H9 (cell line): Measurements from ENCODE around the gene RASSF8. TPM values are rescaled to one million over a fixed set of nuclear protein-coding genes. Genes with fewer than 3 reads are reported as not detected.

Experiments used
- DNase-seq: peaks from one replicate; pipeline ENCODE4 v3.0.0-alpha.2; 2017
- H2AFZ ChIP-seq: one replicate; pipeline ENCODE4 v1.6.1; 2013; ENCODE audit warnings: mild to moderate bottlenecking, low read length, control low read depth, moderate library complexity
- H2AK5ac ChIP-seq: 2 replicates; pipeline ENCODE4 v1.6.1; 2013; ENCODE audit warnings: low read length, control low read depth, mixed read lengths; ENCODE audit not compliant: insufficient read length
- H2BK120ac ChIP-seq: one replicate; pipeline ENCODE4 v1.6.1; 2013; ENCODE audit warnings: low read depth, mild to moderate bottlenecking, low read length, control low read depth, inconsistent platforms; ENCODE audit not compliant: poor library complexity, severe bottlenecking
- H2BK12ac ChIP-seq: 2 replicates; pipeline ENCODE4 v1.6.1; 2013; ENCODE audit warnings: low read length, control low read depth, mixed read lengths, low read depth; ENCODE audit not compliant: insufficient read length
- H2BK15ac ChIP-seq: 2 replicates; pipeline ENCODE4 v1.6.1; 2013; ENCODE audit warnings: low read depth, low read length, control low read depth
- H2BK20ac ChIP-seq: one replicate; pipeline ENCODE4 v1.6.1; 2013; ENCODE audit warnings: low read depth, mild to moderate bottlenecking, low read length, control low read depth, inconsistent platforms; ENCODE audit not compliant: poor library complexity, severe bottlenecking
- H2BK5ac ChIP-seq: 2 replicates; pipeline ENCODE4 v1.6.1; 2013; ENCODE audit warnings: low read length, control low read depth, mixed read lengths; ENCODE audit not compliant: insufficient read length
- H3K14ac ChIP-seq: 2 replicates; pipeline ENCODE4 v1.6.1; 2013; ENCODE audit warnings: low read length, control low read depth; ENCODE audit not compliant: insufficient read depth
- H3K18ac ChIP-seq: 2 replicates; pipeline ENCODE4 v1.6.1; 2013; ENCODE audit warnings: low read depth, mild to moderate bottlenecking, mixed read lengths, low read length, control low read depth; ENCODE audit not compliant: insufficient read length
- H3K23ac ChIP-seq: 2 replicates; pipeline ENCODE4 v1.6.1; 2013; ENCODE audit warnings: low read length, control low read depth, mixed read lengths, low read depth; ENCODE audit not compliant: insufficient read length
- H3K23me2 ChIP-seq: 2 replicates; pipeline ENCODE4 v1.6.1; 2013; ENCODE audit warnings: low read depth, mild to moderate bottlenecking, mixed read lengths, low read length, control low read depth; ENCODE audit not compliant: insufficient read length, poor library complexity, severe bottlenecking
- H3K27ac ChIP-seq: 2 replicates; pipeline ENCODE4 v1.5.1; 2013; ENCODE audit warnings: low read length, control low read depth, mixed read lengths, low read depth; ENCODE audit not compliant: insufficient read length
- H3K27me3 ChIP-seq: 2 replicates; pipeline ENCODE4 v1.6.1; 2013; ENCODE audit warnings: low read length, control low read depth, inconsistent platforms; ENCODE audit not compliant: insufficient read depth
- H3K4ac ChIP-seq: 2 replicates; pipeline ENCODE4 v1.6.1; 2013; ENCODE audit warnings: low read depth, mild to moderate bottlenecking, control low read depth, inconsistent platforms, low read length, moderate library complexity
- H3K4me1 ChIP-seq: 2 replicates; pipeline ENCODE4 v1.6.1; 2013; ENCODE audit warnings: low read length, control low read depth, inconsistent platforms; ENCODE audit not compliant: insufficient read depth
- H3K4me2 ChIP-seq: 2 replicates; pipeline ENCODE4 v1.6.1; 2013; ENCODE audit warnings: low read length, control low read depth, mixed read lengths; ENCODE audit not compliant: insufficient read length, insufficient read depth
- H3K56ac ChIP-seq: 2 replicates; pipeline ENCODE4 v1.6.1; 2013; ENCODE audit warnings: low read depth, mild to moderate bottlenecking, mixed read lengths, low read length, control low read depth; ENCODE audit not compliant: insufficient read length
- H3K79me1 ChIP-seq: 2 replicates; pipeline ENCODE4 v1.6.1; 2013; ENCODE audit warnings: low read depth, mild to moderate bottlenecking, moderate library complexity, low read length, control low read depth, inconsistent platforms; ENCODE audit not compliant: insufficient read depth, poor library complexity, severe bottlenecking
- H3K79me2 ChIP-seq: 2 replicates; pipeline ENCODE4 v1.6.1; 2013; ENCODE audit warnings: low read length, control low read depth, inconsistent platforms; ENCODE audit not compliant: insufficient read depth
- H3K9ac ChIP-seq: 2 replicates; pipeline ENCODE4 v1.6.1; 2013; ENCODE audit warnings: low read length, control low read depth, mixed read lengths; ENCODE audit not compliant: insufficient read length; ENCODE audit errors: extremely low read depth
- H3K9me3 ChIP-seq: one replicate; pipeline ENCODE4 v1.6.1; 2013; ENCODE audit warnings: low read depth, low read length, inconsistent platforms; ENCODE audit not compliant: control insufficient read depth
- H3T11ph ChIP-seq: one replicate; pipeline ENCODE4 v1.6.1; 2013; ENCODE audit warnings: mild to moderate bottlenecking, low read length, control low read depth, inconsistent platforms
- H4K20me1 ChIP-seq: one replicate; pipeline ENCODE4 v1.6.1; 2013; ENCODE audit not compliant: control insufficient read depth, insufficient read length, insufficient read depth
- H4K5ac ChIP-seq: 2 replicates; pipeline ENCODE4 v1.6.1; 2013; ENCODE audit warnings: low read depth, mild to moderate bottlenecking, mixed read lengths, low read length, control low read depth; ENCODE audit not compliant: insufficient read length
- H4K8ac ChIP-seq: replicated peaks from 2 replicates; pipeline ENCODE4 v1.6.1; 2013; ENCODE audit warnings: low read length, control low read depth, mixed read lengths, low read depth; ENCODE audit not compliant: insufficient read length
- H4K91ac ChIP-seq: 2 replicates; pipeline ENCODE4 v1.6.1; 2013; ENCODE audit warnings: low read depth, mild to moderate bottlenecking, moderate library complexity, mixed read lengths, low read length, control low read depth; ENCODE audit not compliant: insufficient read length
- H3K27ac Mint-ChIP-seq, 3 experiments: 2 replicates in 2 of 3; 3 replicates in 1 of 3; pipeline ENCODE4 v1.8.0; 2020 to 2021; ENCODE audit warnings: mixed read lengths in 3 of 3, mild to moderate bottlenecking in 1 of 3, moderate library complexity in 1 of 3
- H3K27me3 Mint-ChIP-seq: 2 replicates; pipeline ENCODE4 v1.8.0; 2021; ENCODE audit warnings: low read depth, mild to moderate bottlenecking, moderate library complexity, mixed read lengths
- H3K36me3 Mint-ChIP-seq, 3 experiments: 2 replicates in 2 of 3; 3 replicates in 1 of 3; pipeline ENCODE4 v1.8.0; 2020 to 2021; ENCODE audit warnings: low read depth in 3 of 3, mixed read lengths in 3 of 3; ENCODE audit not compliant: insufficient read depth in 1 of 3
- H3K4me1 Mint-ChIP-seq, 2 experiments: 2 replicates each; pipeline ENCODE4 v1.8.0; 2020; ENCODE audit warnings: mixed read lengths in 2 of 2
- H3K4me3 Mint-ChIP-seq, 2 experiments: 2 replicates in 1 of 2; 3 replicates in 1 of 2; pipeline ENCODE4 v1.8.0; 2020 to 2021; ENCODE audit warnings: mild to moderate bottlenecking in 2 of 2, mixed read lengths in 2 of 2, moderate library complexity in 1 of 2
- H3K9me3 Mint-ChIP-seq, 2 experiments: 2 replicates in 1 of 2; 3 replicates in 1 of 2; pipeline ENCODE4 v1.8.0; 2020; ENCODE audit warnings: mild to moderate bottlenecking in 2 of 2, mixed read lengths in 2 of 2, moderate library complexity in 1 of 2
- CTCF ChIP-seq: fragments of 200-600 bp; sonication (generic); conservative IDR thresholded peaks from 3 replicates; pipeline ENCODE4 v1.8.0; 2021; ENCODE audit warnings: antibody characterized with exemption, mild to moderate bottlenecking
- WGBS: extraction: QIAGEN DNeasy Blood & Tissue Kit; methylation state at CpG from one replicate; pipeline ENCODE4 v1.1.7; 2013; ENCODE audit warnings: missing lambda C conversion rate, low lambda C conversion rate, mixed read lengths; ENCODE audit not compliant: insufficient read length; ENCODE audit errors: extremely low coverage; 5-methylcytosine and 5-hydroxymethylcytosine counted together
- total RNA-seq: library from RNA; stranded (reverse); gene quantifications from 2 replicates; pipeline ENCODE4 v1.2.1, GENCODE V29; 2021

Gene RASSF8
- total RNA-seq, 1 experiment from 2014 or later = 38.8 TPM

- no peak overlapping the region for H3K9ac ChIP-seq
- H4K8ac ChIP-seq = no peak overlapping the region
- no peaks in the 10 kb centered on the region for H3K27me3 ChIP-seq
- H3K4me1 ChIP-seq = no peaks in the 10 kb centered on the region
- WGBS = no CpG with 5 or more reads among the region's 4 CpGs
- no peak overlapping the region for H3K4ac ChIP-seq
- H4K91ac ChIP-seq = no peak overlapping the region
- no peak overlapping the region for H3K23ac ChIP-seq
- H2AK5ac ChIP-seq = no peak overlapping the region
- no peak overlapping the region for H4K5ac ChIP-seq
- H3K27ac ChIP-seq = no peak overlapping the region
- H3K27ac Mint-ChIP-seq = 0 out of 7 replicates have a peak overlapping the region, but pooled peaks of 1 of the 3 experiments have one; percentile 64
- H2AFZ ChIP-seq = no peak overlapping the region
- no peak overlapping the region for H2BK15ac ChIP-seq
- no peak overlapping the region for H3K4me2 ChIP-seq
- H3T11ph ChIP-seq = no peak overlapping the region
- H3K9me3 Mint-ChIP-seq = no peaks in the 10 kb centered on the region
- H3K56ac ChIP-seq = no peak overlapping the region
- H4K20me1 ChIP-seq = no peaks in the 10 kb centered on the region
- H3K4me3 Mint-ChIP-seq = no peak overlapping the region
- peaks cover 5% of the 10 kb centered on the region; the same call in 1 of the 2 replicates for H3K79me2 ChIP-seq
- no peak overlapping the region for H2BK20ac ChIP-seq
- H2BK120ac ChIP-seq = no peak overlapping the region
- DNase-seq = peak; percentile 82
- H3K9me3 ChIP-seq = no peaks in the 10 kb centered on the region
- no peaks in the 10 kb centered on the region for H3K23me2 ChIP-seq
- peak; percentile 86 for TF ChIP-seq CTCF
- no peak overlapping the region for H2BK12ac ChIP-seq
- no peak overlapping the region for H2BK5ac ChIP-seq
- no peak overlapping the region for H3K18ac ChIP-seq
- no peak overlapping the region for H3K14ac ChIP-seq
- H3K4me1 Mint-ChIP-seq = peaks cover 33 to 39% of the 10 kb centered on the region in 2 experiments
- H3K36me3 Mint-ChIP-seq = no peaks in the 10 kb centered on the region; a peak in 1 of 7 replicates
- no peaks in the 10 kb centered on the region for H3K27me3 Mint-ChIP-seq
- H3K79me1 ChIP-seq = no peaks in the 10 kb centered on the region
Observed at GRCh38 chr12:26017484-26018211, 59.2 kb downstream of the RASSF8 start.
